Kidney epithelial cell (primary cell): Measurements from ENCODE around the gene HSF2BP. TPM values are rescaled to one million over a fixed set of nuclear protein-coding genes. Genes with fewer than 3 reads are reported as not detected.
"Not testable (repeated sequence)": the region's sequence is repeated elsewhere in the genome, so short reads cannot be mapped to it uniquely, and the experiment has no call there.

ENCODE experiments used
- DNase-seq: peaks from one replicate; pipeline ENCODE4 v3.0.0-alpha.2; 2010; ENCODE audit warnings: low read depth
- H3K27me3 ChIP-seq: 2 replicates; pipeline ENCODE4 v1.6.0; 2011; ENCODE audit warnings: low read length; ENCODE audit not compliant: control insufficient read depth, insufficient read depth
- H3K36me3 ChIP-seq: 2 replicates; pipeline ENCODE4 v1.5.1; 2011; ENCODE audit warnings: low read length; ENCODE audit not compliant: control insufficient read depth, insufficient read depth
- H3K4me3 ChIP-seq: 2 replicates; pipeline ENCODE4 v1.5.1; 2011; ENCODE audit warnings: low read depth, mild to moderate bottlenecking, control low read depth, low read length
- CTCF ChIP-seq: IDR thresholded peaks from 2 replicates; pipeline ENCODE4 v1.5.1; 2011; ENCODE audit warnings: mild to moderate bottlenecking, moderate library complexity, low read length, control low read depth, inconsistent platforms; ENCODE audit not compliant: insufficient read depth, poor library complexity, severe bottlenecking
- total RNA-seq: library from RNA; depleted of rRNA; stranded (reverse); fragments of >200 nt; gene quantifications from 2 replicates; pipeline ENCODE4 v1.2.3, GENCODE V29; 2015

The HSF2BP gene
- total RNA-seq, 1 donor from 2014 or later, result 3.5 TPM

GRCh38 chr21:43681650-43682049, 22.4 kb upstream of the HSF2BP start:
- no peak for DNase-seq
- no peaks in the 10 kb centered on the region for H3K27me3 ChIP-seq
- peaks cover 6% of the 10 kb centered on the region for H3K36me3 ChIP-seq
- TF ChIP-seq CTCF, result no peak
- no peak overlapping the region for H3K4me3 ChIP-seq

- DNase-seq, H3K4me3 ChIP-seq, H3K27me3 ChIP-seq, H3K36me3 ChIP-seq: not testable (repeated sequence)
These were observed 21.1 kb upstream of the HSF2BP start for GRCh38 chr21:43680421-43680820.

- no peak for DNase-seq
- H3K36me3 ChIP-seq, result peaks cover 4% of the 10 kb centered on the region
- no peaks in the 10 kb centered on the region for H3K27me3 ChIP-seq
- H3K4me3 ChIP-seq, result no peak overlapping the region
- TF ChIP-seq CTCF, result no peak
These were observed 20.7 kb upstream of the HSF2BP start for GRCh38 chr21:43679951-43680350.

GRCh38 chr21:43676391-43676790, 17.1 kb upstream of the HSF2BP start:
- TF ChIP-seq CTCF, result no peak
- no peak overlapping the region for H3K4me3 ChIP-seq
- no peaks in the 10 kb centered on the region for H3K27me3 ChIP-seq
- H3K36me3 ChIP-seq, result peaks cover 4% of the 10 kb centered on the region
- no peak for DNase-seq

GRCh38 chr21:43675871-43676270, 16.6 kb upstream of the HSF2BP start:
- no peak for DNase-seq
- H3K4me3 ChIP-seq, result no peak overlapping the region
- no peak for TF ChIP-seq CTCF
- no peaks in the 10 kb centered on the region for H3K27me3 ChIP-seq
- peaks cover 6% of the 10 kb centered on the region for H3K36me3 ChIP-seq

GRCh38 chr21:43669828-43670605, 10.7 kb upstream of the HSF2BP start:
- no peaks in the 10 kb centered on the region for H3K27me3 ChIP-seq
- no peak for TF ChIP-seq CTCF

More at GRCh38 chr21:43669828-43670605, 10.7 kb upstream of the HSF2BP start:
- no peak for DNase-seq
- H3K4me3 ChIP-seq, result no peak overlapping the region
- peaks cover 3% of the 10 kb centered on the region for H3K36me3 ChIP-seq
